ENCODE data around the gene HPCA. TPM values are rescaled to one million over a fixed set of nuclear protein-coding genes. Genes with fewer than 3 reads are reported as not detected.

Gene HPCA
- total RNA-seq, 1 experiment from 2014 or later: 1.2 TPM

- Histone ChIP-seq H3K27me3 (ENCODE audit: control insufficient read depth, insufficient read depth, low read length) (no peaks in the 10 kb centered on the region), H3K27ac (ENCODE audit: low read length) (no peak overlapping the region), H3K4me1 (ENCODE audit: control insufficient read depth, insufficient read depth, low read length) (0 out of 2 replicates have a peak, but pooled peaks cover 4% of the 10 kb centered on the region), H3K36me3 (ENCODE audit: control insufficient read depth, insufficient read depth, low read length) (peaks cover 3% of the 10 kb centered on the region; the same call in 1 of the 2 replicates), H3K4me3 (ENCODE audit: low read depth in 2 of 2, low read length in 2 of 2) (no peak overlapping the region), H3K9me3 (ENCODE audit: control insufficient read depth, insufficient read depth, low read depth, low read length) (no peaks in the 10 kb centered on the region)
- TF ChIP-seq REST (IDR thresholded peaks at IDR 0.05; ENCODE audit: insufficient read depth in 1 of 2, low read depth in 2 of 2, low read length in 1 of 2) (no peak), POLR2AphosphoS5 (IDR thresholded peaks at IDR 0.05; ENCODE audit: low read depth, low read length) (no peak), SIN3A (IDR thresholded peaks at IDR 0.05; ENCODE audit: borderline replicate concordance, insufficient read depth, low read depth, low read length) (no peak), TCF7L2 (IDR thresholded peaks at IDR 0.05; ENCODE audit: low read depth, low read length) (no peak), CTCF (IDR thresholded peaks at IDR 0.05) (no peak)
- ChIA-PET POLR2A (no interaction called here), CTCF (no interaction called here)
- DNase-seq (ENCODE audit: low read depth, low spot score): no peak
- no TSS peak for BruUV-seq (replicated peaks)
- no peak for ATAC-seq
- intact Hi-C loops (cut with micrococcal nuclease; ENCODE audit: unreplicated experiment): no loop called here
- in situ Hi-C loops (cut with HindIII; ENCODE audit: low pct_unique_long_range_greater_than_20kb, low sequenced_read_pairs): no loop called here
Measured at GRCh38 chr1:32944180-32944579, 57.9 kb downstream of the HPCA start.

Other genes with a start within 250 kb of the HPCA start
- 78.9 TPM for gene ZBTB8OS, start 235.9 kb upstream of the HPCA start, total RNA-seq (2021; ENCODE audit: unreplicated experiment)
- 376 TPM for gene RBBP4, start 235.3 kb upstream of the HPCA start, total RNA-seq (2021; ENCODE audit: unreplicated experiment)
- gene SYNC, start 183.7 kb upstream of the HPCA start, total RNA-seq (2021; ENCODE audit: unreplicated experiment): 1.3 TPM
- gene YARS1, start 69.1 kb upstream of the HPCA start, total RNA-seq (2021; ENCODE audit: unreplicated experiment): 120 TPM
- 55.4 TPM for gene S100PBP, start 68.8 kb upstream of the HPCA start, total RNA-seq (2021; ENCODE audit: unreplicated experiment)
- 2.6 TPM for gene FNDC5, start 15.6 kb upstream of the HPCA start, total RNA-seq (2021; ENCODE audit: unreplicated experiment)
- 61.5 TPM for gene TMEM54, start 14.9 kb downstream of the HPCA start, total RNA-seq (2021; ENCODE audit: unreplicated experiment)
- 29.1 TPM for gene RNF19B, start 78.3 kb downstream of the HPCA start, total RNA-seq (2021; ENCODE audit: unreplicated experiment)
- 213 TPM for gene AK2, start 150.4 kb downstream of the HPCA start, total RNA-seq (2021; ENCODE audit: unreplicated experiment)
- gene AZIN2, start 194.7 kb downstream of the HPCA start, total RNA-seq (2021; ENCODE audit: unreplicated experiment): 2.4 TPM